ENCODE measurements around the gene CD248. TPM values are rescaled to one million over a fixed set of nuclear protein-coding genes. Genes with fewer than 3 reads are reported as not detected.

The CD248 gene
- total RNA-seq, 2 experiments from 2014 or later, result 5.2 to 5.6 TPM

- CTCF ChIA-PET, result interaction anchor here (0.6 to 5.4 kb wide), 12 partner anchors 9 to 277 kb away, joined by 3 to 36 read pairs (median 3); partner anchors contain the start of genes MRPL11, RIN1, SLC29A2 and YIF1A
- POLR2A ChIA-PET, result interaction anchor here (0.6 to 2.0 kb wide), 5 partner anchors 27 to 402 kb away, joined by 3 to 7 read pairs (median 5); partner anchors contain the start of gene CD248
Measured at GRCh38 chr11:66344550-66345315, 27.9 kb upstream of the CD248 start, which contains the start of gene BRMS1. TSS of gene BRMS1 (minus strand) at chr11:66345104. CDS start at chr11:66342234, 2,870 bp downstream.

- ChIA-PET CTCF (interaction anchor here (0.6 to 1.3 kb wide), 2 partner anchors 40 to 46 kb away, joined by 3 to 4 read pairs; no protein-coding TSS in a partner anchor), POLR2A (no interaction called here)
Measured at GRCh38 chr11:66343176-66343575, 26.3 kb upstream of the CD248 start.

- ChIA-PET CTCF (interaction anchor here (1.3 kb wide), 1 partner anchor 44 kb away, joined by 3 read pairs; no protein-coding TSS in a partner anchor), POLR2A (no interaction called here)
Measured at GRCh38 chr11:66341502-66342126, 24.8 kb upstream of the CD248 start.

DNA sequence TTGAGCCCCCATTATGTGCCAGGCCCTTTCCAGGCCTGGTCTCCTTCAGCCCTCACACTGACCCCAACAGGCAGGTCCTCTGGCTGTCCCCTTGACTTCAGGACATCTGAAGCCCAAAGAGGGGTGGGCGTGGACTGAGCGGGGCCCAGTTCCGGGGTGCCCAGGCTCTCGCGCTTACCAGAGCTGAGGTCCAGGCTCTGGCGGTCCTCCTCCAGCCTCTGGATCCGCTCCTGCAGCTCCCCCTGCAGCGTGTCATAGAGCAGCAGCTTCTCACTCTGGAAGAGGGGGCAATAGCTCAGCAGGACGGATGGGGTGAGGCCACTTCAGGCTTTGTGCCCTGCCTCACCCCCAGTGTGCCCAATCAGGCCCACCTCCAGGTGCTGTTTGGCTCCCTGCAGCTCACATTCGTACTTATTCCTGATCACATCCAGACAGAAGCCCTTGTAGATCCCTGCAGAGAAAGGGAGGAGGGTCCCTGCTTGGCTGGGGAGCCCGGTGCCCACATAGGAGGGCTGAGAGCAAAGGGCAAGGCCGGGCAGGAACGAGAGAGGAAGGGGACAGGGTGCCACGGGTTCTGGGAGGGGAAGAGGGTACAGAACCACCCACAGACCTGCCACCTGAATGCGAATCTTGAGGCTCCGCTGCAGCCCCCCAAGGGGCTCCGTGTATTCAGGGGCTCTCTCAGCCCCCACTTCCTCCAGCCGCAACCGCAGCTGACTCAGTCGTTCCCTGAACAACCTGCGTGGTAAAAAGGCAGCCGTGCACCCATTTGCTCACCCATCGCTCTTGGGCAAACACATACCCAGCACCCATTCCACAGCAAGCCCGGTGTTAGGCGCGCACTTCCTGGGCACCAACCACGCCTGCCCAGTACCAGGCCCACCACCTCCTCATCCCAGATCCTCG, 24.0 kb upstream of the CD248 start:
- POLR2A ChIA-PET, result no interaction called here

GRCh38 chr11:66339686-66340483, 23.0 kb upstream of the CD248 start:
- POLR2A ChIA-PET, result interaction anchor here (0.5 kb wide), 1 partner anchor 8 kb away, joined by 8 read pairs; no protein-coding TSS in a partner anchor
- CTCF ChIA-PET, result interaction anchor here (0.7 kb wide), 1 partner anchor 28 kb away, joined by 3 read pairs; no protein-coding TSS in a partner anchor

More for the DNA sequence above, 24.0 kb upstream of the CD248 start:
- CTCF ChIA-PET, result interaction anchor here (0.7 kb wide), 1 partner anchor 29 kb away, joined by 3 read pairs; no protein-coding TSS in a partner anchor

DNA sequence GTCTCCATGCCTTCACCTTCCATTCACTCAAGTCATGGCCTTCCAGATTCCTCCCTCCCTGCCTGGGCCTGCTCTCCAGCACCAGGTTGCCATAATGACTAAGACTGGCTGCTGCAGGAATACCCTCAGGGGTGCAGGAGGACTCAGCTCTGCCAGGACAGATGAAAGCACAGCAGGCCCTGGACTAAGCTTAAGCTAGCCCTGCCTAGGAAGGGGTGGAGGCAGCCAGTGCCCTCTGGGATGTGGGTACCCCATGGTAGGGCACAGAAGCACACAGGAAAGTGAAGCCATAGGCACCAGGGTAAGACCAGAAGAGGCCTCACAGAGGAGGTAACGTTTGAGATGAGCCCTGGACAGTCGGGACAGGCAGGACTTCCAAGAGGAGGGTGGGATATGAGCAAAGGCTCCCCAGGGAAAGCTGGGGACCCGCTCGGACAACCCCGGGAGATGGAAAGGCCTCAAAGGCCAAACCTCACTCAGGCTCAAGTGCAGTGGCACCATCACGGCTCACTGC, 22.4 kb upstream of the CD248 start:
- CTCF ChIA-PET, result interaction anchor here (1.8 kb wide), 1 partner anchor 28 kb away, joined by 7 read pairs; no protein-coding TSS in a partner anchor
- POLR2A ChIA-PET, result no interaction called here

- CTCF ChIA-PET, result interaction anchor here (0.6 to 1.8 kb wide), 7 partner anchors 9 to 93 kb away, joined by 3 to 7 read pairs (median 3); partner anchors contain the start of gene B4GAT1
- POLR2A ChIA-PET, result interaction anchor here (0.9 to 1.3 kb wide), 2 partner anchors 8 to 26 kb away, joined by 3 to 7 read pairs; no protein-coding TSS in a partner anchor
Measured at GRCh38 chr11:66338276-66339161, 21.7 kb upstream of the CD248 start.

DNA sequence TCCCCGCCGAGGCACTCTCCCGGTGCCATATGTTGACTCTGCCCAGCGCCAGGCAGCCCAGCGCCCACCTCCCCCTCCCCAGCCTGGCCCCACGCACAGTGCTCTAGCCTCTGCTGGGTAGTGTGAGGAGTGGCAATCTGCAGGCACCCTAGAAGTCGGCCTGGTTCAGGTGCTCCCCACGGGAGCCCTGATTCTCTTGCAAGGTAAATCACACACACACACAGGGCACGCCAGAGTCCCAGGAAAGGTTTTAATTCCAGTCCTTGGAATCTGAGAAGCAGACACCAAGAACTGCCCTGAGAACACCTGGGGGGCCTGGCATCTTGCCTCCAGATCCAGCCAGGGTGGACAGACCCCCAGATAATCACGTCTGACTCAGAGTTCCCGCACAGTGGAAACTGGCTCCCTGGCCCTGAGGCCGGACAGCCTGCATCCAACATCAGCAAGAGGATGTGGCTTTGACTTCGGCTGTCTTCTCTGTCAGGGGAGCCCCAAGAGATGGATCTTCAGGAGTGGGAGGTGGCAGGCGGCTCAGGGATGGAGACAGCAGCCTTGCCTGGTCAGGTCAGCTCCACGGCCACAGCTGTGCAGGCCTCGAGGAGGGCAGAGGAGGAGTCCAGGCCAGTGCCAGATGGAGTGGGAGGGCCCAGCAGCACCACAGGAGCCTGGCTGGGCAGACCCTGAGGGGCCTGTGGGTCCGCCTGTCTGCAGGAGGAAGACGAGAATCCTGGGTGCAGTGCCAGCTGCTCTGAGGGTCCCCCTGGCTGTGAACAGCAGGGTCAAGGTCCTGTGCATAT, 20.5 kb upstream of the CD248 start:
- ChIA-PET POLR2A (interaction anchor here (0.9 to 1.3 kb wide), 2 partner anchors 9 to 25 kb away, joined by 3 to 7 read pairs; no protein-coding TSS in a partner anchor), CTCF (interaction anchor here (0.9 to 2.3 kb wide), 5 partner anchors 8 to 26 kb away, joined by 3 to 11 read pairs (median 5); partner anchors contain the start of gene BRMS1)

- CTCF ChIA-PET, result interaction anchor here (1.0 to 8.5 kb wide), 5 partner anchors 9 to 85 kb away, joined by 3 to 111 read pairs (median 5); partner anchors contain the start of genes BRMS1 and CD248
- POLR2A ChIA-PET, result interaction anchor here (0.7 to 1.0 kb wide), 3 partner anchors 12 to 47 kb away, joined by 3 to 4 read pairs (median 3); partner anchors contain the start of genes SLC29A2 and YIF1A
Measured at GRCh38 chr11:66336234-66337102, 19.6 kb upstream of the CD248 start, which contains the start of gene RIN1. TSS of gene RIN1 (minus strand) at chr11:66336434. CDS start at chr11:66336402, 32 bp downstream.

DNA sequence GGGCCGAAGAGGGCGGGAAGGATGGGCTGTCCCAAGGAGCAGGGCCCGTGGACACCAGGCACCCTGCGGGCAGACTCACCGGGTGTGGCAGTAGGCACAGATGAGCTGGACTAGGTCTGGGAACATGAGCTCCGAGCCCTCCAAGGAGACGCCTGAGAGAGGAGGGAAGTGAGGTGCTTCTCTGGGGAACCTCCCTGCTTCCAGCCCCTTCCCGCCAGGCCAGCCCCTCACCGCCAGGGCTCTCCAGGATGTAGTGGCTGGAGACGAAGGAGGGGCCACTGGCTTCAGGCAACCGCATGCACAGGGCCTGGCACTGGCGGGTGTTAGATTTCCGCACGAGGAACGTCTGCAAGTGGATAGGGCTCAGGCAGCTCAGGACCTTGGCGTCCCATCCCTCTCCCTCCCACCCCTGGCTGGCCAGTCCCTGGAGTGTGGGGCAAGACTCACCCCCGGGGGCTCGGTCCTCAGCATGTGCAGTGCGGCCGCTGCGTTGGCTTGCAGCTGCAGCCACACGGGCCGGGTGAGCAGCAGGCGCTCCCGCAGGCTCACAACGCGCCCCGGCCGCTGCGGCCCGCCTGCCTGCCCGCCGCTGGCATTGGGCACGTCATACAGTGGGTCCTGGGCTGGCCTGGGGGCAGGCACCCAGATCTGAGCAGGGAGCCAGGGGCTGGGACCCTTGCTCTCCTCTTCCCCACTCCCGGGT, 18.8 kb upstream of the CD248 start:
- CTCF ChIA-PET, result interaction anchor here (1.0 to 8.5 kb wide), 6 partner anchors 9 to 86 kb away, joined by 3 to 111 read pairs (median 4); partner anchors contain the start of genes BRMS1 and CD248
- POLR2A ChIA-PET, result interaction anchor here (0.7 to 1.0 kb wide), 4 partner anchors 13 to 46 kb away, joined by 3 to 4 read pairs (median 3); partner anchors contain the start of genes SLC29A2 and YIF1A

DNA sequence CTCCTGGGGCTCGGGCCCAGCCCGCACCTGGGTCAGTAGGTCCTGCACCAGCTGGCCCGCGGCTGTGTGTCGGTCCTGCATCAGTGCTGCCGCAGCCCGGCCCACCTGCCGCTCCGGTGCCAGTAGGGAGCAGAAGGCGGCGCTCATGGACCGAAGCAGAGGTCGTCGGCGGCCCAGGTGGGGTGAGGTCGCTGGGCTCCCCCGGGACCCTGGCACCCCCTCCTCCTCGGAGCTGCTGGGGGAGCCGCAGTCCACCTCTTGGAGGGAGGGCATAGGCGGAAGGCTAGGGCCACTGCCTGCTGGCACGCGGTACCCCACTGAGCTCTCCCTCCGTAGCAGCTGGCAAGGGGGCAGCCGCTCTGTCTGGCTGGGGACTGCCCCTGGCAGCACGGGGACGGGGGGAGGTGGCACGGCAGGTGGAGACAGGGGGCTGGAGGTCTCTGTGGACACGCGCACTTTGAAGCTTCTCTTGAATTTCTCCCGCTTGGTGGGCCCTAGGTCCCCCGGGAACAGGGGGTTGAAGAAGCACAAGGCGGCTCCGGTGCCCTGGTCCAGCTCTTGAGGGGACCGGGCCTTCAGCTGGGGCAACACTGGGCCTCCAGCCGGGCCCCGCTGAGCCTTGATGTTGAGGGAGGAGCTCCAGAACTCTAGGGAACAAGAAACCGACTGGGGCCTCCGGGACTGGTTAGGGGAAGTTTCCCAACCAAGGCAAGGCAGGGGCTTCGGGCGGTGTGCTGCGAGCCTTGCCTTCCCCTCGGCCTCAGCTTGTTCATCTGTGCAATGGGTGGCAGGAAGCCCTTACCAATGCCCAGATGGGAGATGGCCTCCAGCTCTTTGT, 18.0 kb upstream of the CD248 start:
- POLR2A ChIA-PET, result interaction anchor here (0.9 kb wide), 1 partner anchor 22 kb away, joined by 3 read pairs; no protein-coding TSS in a partner anchor
- CTCF ChIA-PET, result interaction anchor here (1.0 to 8.5 kb wide), 4 partner anchors 8 to 52 kb away, joined by 3 to 111 read pairs (median 8); partner anchors contain the start of genes BRMS1 and CD248

DNA sequence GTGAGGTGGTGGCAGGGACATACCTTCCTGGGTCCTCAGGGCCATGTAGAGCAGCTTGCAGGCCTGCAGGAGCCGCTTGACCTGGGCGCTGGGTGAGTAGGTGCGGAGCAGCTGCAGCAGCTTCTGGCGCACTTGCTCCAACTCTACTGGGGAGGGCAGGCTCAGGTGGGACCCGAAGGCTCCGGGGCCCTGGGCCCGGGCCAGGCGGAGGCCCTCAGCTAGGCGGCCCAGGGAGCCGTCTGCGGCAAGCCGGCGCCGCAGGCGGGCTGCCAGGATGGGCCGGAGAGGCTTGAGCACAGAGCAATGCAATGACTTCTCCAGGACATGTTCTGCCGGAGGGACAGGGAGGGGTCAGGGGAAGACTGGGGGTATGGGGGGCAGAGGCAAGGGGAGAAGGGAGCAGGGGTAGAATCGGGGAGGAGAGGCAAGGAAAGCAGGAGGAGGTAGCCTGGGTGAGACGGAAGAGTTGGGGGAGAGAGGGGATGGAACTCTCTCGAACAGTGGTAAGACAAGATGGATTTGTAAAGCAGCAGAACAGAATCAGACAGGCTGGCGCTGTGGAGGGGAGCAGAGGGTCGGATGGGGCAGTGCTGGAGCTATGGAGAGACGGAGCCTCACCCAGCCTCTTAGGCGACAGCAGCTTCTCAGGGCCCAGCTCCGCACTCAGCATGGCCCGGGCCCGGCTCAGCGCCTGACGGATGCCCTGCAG, 17.2 kb upstream of the CD248 start:
- POLR2A ChIA-PET, result no interaction called here
- CTCF ChIA-PET, result interaction anchor here (8.5 kb wide), 1 partner anchor 19 kb away, joined by 111 read pairs; the partner anchor contains the start of gene CD248
